HG02943 (cell line): ENCODE results near the gene SLC44A3.

Experiments used
- ATAC-seq: cut with Tn5 transposase; IDR thresholded peaks from one replicate; pipeline ENCODE4 v1.9.1; 2021; ENCODE audit warnings: mild to moderate bottlenecking, low read depth, moderate library complexity; ENCODE audit not compliant: unreplicated experiment

Gene SLC44A3

DNA sequence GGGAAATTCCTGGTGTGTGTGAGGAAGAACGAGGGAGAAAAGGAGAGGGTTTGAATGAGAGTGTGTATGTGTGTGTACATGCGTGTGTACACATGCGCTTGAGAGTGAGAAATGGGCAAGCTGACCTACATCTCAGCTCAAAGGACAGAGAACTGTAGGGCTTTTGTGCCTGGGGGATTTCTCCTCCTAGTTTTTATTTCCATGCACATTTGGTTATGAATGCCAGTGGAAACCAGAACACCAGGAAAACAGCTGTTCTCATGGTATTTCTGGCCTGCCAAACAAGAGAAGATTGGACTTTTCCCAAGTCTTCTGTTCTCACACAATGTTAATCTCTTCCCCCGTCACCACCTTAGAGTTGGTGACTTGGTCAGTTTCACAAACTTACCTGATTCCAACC is 45.2 kb downstream of the SLC44A3 start:
- ATAC-seq = no peak

DNA sequence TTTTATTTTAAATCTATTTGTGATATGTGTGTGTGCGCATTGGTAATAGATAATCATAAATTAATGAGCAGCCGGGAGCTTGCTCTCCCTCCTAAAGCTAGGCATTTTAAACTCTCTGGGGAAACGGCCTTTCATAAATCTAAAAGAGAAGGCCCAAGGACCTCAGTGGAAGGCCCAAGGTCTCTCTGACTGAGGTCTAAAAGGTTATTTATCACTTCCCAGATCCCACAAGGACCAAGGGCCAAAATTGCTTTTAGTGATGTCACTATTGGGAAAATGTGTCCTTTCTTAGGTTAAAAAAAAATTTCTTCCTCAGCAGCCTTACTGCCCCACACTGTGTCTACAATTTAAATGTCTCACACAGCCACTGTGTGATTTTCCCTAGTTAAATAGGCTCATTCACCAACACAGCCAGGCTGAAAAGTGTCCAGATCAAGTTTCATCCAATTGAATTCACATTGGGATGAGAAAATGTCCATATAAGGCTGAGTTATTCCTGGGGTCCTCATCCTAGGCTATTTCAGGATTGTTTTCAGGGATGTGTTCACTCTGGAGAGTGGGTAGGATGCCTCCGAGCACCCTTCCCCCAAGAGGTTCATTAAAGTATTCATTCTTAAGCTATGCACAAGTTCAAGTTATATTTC is 46.1 kb downstream of the SLC44A3 start:
- no peak for ATAC-seq

DNA sequence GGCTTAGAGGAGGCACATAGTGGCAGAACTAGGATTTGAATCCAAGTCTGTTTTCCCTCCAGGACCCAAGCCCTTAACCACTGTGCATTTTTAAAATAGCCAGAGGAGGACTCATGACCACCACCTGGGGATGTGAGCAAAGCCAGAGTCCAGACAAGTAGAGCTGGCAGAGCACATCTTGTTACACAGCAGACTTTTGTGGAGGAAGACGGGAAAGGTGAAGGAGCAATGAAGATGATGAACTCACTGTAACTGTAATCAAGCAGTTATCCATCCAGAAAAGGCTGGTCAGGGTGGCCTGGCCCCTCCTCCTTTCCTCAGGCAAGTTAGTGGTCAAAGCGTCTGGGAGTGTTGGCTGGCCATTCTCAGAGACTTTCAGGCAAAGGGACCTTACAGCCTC is 50.9 kb downstream of the SLC44A3 start:
- ATAC-seq = no peak

DNA sequence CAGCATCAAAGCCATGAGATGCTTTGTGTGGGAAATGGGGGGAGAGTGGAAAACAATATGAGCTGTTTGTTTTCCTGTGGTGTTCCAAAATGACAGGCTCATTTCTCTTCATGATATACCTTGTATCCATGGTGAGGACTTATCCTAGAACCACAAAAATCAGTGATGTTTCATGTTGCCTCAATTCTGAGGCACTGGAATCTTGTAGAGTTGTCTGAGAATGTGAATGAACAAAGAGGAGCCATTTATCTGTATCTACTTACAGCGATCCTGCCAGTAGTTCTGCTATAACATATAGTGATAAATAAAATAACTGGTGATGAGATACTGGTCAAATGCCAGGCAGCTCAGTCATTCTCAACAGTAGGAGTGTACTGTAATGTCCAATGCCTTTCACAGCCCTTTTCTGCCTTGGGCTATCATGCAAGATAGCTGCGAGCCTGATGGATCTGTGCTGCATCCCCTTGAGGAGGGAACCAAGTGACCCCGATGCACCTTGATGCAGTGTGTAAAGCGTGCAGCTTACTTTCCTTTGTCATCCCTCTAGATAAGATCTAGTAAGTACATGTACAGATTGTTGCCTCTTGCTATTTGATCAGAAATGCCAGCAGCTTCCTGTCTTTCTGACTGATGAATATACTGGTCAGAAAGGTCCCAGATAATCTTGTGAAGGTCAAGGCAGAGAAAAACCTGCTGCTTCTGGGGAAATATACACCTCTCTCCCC is 52.8 kb downstream of the SLC44A3 start:
- no peak for ATAC-seq

DNA sequence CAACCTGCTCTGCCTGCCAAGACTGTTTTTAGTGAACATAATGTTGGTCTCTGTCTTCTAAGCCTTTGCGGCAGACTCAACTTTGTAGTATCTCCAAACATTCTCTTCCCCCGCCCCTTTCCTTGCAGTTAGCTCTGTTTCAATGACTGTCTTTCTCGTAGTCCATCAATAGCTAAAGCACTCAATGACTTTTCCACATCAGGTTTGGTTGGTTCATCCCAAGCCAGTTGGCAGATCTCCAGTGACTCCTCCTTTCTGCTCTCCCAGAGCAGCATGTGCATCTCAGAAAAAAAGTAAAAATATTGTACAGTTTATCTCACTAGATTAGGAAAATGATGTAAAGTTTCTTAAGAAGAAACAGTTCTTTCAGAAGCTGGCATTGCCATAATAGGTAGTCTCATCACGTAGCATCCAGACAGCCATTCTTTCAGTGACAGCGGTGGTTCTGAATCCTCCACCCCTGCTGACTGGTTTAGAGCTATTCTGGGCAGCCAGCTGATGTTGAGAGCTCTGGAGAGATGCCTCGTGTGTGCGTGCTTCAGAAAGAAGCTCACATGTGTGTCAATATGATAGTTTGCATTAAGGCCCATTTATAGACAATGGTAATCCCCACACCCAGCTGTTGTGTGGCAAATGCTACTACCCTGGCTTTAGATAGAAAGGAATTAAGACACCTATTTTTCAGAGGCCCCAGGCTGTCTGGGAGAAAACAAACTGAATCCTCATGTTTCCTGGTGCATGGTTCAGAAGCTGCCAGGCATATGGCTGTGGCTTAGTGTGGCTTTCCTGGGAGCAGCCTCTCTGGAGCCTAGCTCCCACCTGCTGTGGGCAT is 53.6 kb downstream of the SLC44A3 start:
- no peak for ATAC-seq

DNA sequence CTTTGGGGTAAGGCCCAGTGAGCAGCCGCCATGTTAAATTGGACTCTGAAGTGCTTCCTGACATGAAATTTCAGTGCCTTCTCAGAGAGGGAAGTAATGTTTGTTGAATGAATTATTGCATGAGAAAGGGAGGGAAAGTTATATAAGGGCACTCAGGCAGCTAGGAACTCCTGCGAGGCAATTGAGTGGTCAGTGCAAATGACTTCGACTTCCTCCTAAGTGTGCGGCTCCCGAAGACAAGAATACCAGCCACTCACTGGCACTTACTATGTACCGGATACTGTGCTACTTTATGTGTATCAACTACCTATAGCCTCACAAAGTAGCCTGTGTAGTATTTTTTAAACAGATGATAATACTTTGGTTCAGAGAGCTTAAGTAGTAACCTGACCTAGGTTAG is 54.3 kb downstream of the SLC44A3 start:
- no peak for ATAC-seq

DNA sequence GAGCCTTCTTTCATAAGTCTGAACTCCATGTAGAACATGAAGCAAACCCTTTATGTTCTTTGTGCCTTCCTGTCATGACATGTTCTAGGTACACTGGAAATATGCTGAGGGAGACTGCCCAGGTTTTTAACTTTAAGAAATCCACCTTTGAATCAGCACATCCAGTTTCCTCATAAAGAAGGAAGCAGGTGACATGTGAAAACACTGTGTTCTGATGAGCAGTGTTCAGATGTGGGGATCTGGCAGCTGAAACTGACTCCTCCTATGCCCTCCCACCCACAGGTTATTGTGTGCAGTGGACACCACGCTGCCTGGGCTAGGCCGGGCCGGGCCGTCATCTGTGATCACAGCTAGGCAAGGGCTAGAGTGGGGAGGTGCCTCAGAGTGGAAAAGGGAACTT is 55.6 kb downstream of the SLC44A3 start:
- ATAC-seq = no peak

DNA sequence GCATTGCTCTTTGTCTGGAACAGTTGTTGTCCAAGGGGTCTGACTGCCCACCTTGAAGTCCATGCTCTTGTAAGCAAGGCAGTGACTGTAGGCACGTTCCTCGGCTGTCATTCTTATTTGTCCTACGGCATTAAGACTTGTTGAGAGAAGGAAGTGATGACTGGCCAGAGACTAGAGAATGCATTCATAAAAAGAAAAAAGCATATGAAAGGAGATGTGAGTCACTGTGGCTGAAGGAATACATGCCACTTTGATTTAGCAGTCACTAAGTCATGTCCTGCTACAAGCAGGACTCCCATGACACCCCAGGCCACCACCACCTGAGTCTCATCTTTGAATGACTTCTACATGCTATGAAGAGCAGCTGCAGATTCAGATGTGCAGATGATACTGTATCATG is 56.2 kb downstream of the SLC44A3 start:
- no peak for ATAC-seq

DNA sequence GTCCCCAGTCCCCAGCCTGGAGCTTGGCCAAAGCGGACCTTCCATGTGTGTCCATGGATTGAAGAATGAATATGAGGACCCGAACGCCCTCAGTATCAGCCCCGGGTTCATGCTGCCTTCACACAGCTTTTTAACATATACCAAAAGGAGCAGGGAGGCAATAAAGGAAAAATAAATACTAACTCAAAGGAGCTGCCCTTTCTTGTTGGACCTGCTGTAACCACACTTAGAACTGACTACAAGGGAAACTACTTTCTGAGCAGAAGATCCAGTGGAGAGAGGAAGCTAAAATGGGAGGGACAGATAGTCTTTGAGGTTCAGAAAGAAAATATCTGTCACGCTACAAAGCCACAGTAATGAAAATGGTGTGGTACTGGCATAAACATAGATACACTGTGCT is 58.2 kb downstream of the SLC44A3 start:
- no peak for ATAC-seq

DNA sequence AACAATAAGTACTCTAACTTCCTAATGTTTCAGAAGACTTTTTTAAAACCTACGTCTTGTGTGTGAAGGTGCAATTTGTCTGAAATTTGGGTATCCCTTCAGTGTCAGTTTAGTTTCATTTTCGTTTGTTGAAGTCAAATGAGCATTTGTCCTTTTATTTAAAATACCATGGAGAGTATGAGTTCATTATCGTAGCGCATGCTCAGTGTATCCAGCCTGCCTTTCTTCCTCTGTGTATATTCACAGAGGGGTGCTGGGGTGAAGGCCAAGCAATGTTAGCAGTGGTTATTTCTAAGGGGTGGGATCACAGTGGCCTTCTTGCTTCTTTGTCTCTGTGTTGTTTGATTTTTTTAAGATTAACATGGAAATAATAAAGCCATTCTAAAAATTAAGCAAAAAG is 63.5 kb downstream of the SLC44A3 start:
- no peak for ATAC-seq

DNA sequence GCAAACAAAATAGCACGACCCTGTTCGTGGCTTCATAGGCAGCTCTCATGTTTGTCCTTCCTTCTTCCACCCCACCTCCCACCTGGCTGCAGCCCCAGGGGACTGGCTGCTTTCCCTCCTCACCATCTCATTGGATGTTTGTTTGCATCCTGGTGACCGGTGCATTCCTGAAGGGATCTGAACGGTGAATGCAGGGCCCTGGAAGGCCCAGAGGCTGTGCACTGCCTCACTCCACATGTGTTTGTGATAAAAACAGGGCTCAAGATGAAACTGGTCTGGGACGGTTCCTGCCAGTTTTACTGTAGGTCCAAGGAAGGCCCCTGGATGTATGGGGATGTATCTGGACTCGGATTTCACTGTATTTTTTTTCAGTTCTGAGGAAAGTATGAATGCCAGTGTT is 63.9 kb downstream of the SLC44A3 start:
- no peak for ATAC-seq

DNA sequence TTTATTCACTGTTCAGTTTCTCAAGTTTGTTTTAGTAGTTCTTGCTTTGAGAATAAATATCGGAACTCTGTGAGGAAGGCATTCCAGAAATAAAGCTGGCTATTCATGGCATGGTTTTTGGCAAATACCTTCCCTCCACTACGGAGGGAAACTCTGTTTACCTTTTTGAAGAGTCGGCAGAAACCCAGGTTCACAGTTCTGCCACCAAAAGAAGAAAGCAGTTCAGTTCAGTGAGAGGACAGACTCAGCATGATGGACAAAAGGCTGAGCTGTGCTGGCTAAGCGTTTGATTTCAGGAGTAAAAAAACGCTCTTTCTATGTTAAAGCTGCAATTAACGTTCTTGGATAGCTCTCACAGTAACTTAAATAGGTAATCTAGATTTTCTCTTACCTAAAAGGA is 64.3 kb downstream of the SLC44A3 start:
- no peak for ATAC-seq

DNA sequence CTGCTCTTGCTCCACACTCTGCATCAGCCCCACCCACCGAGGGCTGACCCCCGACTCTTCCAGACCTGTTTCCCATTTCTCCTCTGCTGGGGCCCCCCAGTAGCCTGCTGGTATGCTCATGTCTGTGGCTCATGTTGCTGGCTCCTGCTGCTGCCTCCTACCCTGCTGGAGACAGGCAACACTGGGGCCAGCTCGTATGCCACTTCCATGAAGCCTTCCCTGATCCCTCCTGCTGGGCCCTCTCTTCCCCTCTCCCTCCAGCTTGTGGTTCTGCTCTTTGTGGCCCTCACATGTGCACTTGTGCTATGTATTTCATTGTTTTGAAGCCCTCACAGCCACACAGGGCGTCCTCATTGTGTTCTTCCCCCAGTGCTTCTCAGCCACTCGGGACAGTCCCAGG is 66.2 kb downstream of the SLC44A3 start:
- no peak for ATAC-seq

DNA sequence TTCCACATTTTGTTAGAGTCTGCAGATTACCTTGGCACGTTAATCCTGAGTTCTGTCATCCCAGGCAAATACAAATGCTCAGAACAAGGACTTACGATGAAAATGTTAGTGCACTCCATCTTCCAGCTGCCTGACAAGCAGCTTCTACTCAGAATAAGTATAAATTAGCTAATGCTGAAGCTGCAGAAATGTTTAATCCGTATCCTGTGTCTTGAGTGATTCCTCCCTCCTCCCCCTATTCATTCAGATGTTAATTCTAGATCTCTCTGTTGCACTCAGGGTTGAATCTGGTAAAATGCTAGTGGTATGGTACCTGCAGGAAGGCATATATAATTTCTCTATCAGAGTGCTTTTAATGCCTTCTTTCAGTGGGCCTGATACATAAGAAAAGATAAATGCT is 66.9 kb downstream of the SLC44A3 start:
- ATAC-seq = no peak

DNA sequence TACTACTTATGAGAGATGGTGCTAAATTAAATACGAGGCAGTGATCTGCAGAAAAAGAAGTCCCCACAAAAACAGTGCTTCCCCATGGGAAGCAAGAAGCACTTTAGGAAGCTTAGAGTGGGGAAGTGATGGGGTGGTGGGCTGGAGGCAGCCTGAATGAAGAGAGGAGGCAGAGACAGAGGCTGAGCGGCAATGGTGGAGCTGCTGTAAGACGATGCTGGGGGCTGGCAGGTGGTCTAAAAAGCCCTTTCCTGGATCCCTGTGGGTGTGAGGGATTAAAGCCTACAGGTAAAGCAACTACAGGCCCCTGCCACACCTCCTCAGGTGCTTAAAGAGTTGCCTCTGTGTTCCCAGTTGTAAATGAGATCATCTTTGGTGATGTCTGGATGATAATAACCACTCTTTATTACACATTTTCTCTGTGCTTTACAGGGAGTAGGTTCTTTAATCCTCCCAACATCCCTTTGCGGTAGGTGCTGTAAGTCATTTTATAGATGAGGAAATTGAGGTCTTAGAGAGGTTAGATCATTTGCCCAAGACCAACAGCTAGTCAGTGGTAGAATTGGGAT is 67.5 kb downstream of the SLC44A3 start:
- ATAC-seq = no peak

DNA sequence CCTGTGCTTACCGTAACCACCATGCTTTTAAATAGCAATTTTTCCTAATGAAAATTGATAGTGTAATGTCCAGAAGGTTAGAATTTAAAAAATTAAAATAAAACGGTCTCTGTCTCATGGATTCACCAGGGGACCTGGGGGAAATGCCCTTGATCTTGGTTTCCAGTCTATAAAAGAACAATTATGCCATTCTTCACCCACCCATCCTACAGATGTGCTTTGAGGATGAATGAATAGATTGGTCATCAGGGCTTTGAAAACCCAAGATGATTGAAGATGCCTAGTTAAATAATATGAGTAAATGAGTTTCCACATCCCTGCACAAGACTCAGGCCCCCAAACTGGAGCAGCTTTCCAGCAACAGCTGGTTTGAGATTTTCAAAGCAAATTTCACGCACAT is 68.0 kb downstream of the SLC44A3 start:
- ATAC-seq = no peak

DNA sequence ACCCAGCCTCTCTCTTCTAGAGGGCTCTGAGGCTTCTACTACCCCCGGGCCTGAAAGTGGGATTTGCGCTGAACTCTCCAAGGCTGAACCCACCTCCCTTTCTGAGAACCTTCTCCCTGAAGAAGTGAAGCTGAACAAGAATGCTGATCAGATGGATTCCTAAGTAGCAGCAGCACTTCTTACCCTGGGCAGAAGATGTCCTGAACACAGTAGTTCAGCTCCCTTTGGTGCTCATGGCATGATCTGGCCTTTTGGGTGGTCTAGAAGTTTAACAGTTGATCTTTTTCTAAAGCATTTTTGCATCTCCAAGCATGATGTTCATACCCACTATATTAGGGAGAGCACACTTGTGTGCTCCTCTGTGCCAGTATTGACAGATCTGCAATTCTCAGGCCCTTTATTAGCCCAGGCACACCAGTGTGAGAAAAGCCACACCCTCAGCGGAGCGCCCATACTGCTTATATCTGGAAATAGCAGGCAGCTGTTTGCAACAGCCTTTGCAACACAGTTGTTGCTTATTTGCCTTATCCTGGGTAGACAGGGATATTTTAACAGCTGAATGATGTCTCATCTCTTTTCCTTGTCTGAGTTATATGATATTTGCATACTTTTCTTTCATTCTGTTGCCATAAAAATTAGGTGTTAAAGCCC is 72.6 kb downstream of the SLC44A3 start:
- ATAC-seq = no peak

DNA sequence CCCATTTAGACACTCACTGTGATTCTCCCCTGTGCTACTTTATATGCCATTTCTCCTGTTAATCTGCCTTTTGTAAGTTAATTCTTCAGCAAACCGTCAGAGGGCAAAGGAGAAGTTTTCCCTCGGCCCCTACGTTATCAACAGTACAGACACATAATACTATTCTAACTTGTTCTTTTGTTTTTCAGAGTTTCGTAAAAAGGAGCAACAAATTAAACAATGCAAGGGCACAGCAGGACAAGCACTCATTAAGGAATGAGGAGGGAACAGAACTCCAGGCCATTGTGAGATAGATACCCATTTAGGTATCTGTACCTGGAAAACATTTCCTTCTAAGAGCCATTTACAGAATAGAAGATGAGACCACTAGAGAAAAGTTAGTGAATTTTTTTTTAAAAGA is 74.5 kb downstream of the SLC44A3 start:
- no peak for ATAC-seq

DNA sequence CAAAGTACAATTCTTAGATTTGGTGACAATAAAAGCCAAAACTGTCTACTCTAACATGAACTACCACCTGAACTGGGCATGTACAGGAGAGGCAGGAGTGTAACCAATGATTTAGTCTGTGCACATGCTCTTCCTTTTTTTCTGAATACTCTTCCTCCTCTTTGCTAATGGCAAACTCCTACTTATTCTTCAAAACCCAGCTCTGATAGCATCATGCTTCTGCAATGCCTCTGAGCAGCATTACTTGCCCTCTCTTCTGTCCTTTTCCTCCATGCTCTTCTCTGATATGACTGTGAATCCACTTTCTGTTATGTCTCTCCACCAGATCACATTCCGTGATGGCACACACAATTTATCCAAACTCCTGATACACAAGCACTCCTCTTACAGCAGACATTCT is 75.4 kb downstream of the SLC44A3 start:
- ATAC-seq = no peak

DNA sequence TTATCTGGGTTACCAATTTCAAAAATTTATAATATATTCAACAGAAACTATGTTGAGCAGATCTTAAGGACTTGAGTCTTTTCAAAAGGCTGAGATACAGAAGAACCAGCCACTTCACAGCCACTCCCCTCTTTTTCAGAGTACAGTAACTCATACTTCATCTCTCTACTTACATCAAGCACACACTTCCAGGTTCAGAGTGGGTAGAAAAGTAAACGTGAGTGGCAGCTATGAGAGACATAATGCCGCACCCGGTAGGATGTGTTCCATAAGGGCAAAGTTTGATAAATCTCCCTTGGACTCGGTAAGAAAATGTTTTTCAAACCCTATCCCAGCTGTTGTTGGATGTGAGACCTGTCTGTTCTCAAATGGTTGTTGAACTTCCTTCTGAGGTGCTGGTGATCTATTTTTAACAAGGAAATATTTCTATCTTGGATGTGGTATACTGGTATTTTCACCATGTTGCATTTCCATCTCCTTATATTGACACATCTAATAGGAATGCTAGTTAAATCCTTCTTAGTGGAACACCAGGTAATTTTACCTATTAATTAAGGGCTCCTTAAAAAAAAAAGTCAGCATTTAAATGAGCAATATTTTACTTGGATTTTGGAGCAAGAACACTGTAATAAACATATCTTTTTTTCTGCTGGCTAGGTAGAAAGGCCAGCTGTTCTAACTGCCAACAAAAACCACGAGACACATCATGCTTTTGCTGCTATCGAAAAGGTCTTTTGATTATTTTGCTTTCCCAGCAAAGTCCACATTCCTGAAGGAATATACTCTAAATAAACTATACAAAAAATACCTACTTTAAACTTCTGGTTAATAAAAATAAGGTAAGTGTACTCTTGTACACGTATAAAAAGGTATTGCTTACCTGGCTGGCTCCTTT is 78.6 kb downstream of the SLC44A3 start:
- ATAC-seq = no peak
